Naive thymus-derived CD8-positive, alpha-beta T cell (primary cell): Measurements from ENCODE around the gene PTTG2. TPM values are rescaled to one million over a fixed set of nuclear protein-coding genes. Genes with fewer than 3 reads are reported as not detected.

Source experiments
- ATAC-seq, 2 donors: fragments of 150-1000 bp; cut with Tn5 transposase in 1 of 2; sonication (Bioruptor Pico), chemical (Tn5 transposase) in 1 of 2; 1 replicate in 1 of 2; 2 replicates in 1 of 2; pipeline ENCODE4 v1.10.0; 2021; ENCODE audit warnings: mild to moderate bottlenecking in 2 of 2, moderate library complexity in 2 of 2
- POLR2A ChIA-PET: fragments of 350-600 bp; sonication (Branson Sonifier 250); formaldehyde crosslinking; loops from one replicate; lab custom pipeline; 2021; ENCODE audit warnings: antibody characterized with exemption; lab: Charles Lee
- DNase-seq, 10 donors: peaks; one replicate each; pipeline versions ENCODE4 v3.0.0 to v3.0.0-alpha.2; 2020 to 2022
- H3K27ac Mint-ChIP-seq, 10 donors: one replicate each; pipeline ENCODE4 v1.8.0; 2020 to 2022; ENCODE audit warnings: mild to moderate bottlenecking in 10 of 10, mixed read lengths in 10 of 10, moderate library complexity in 4 of 10, inconsistent platforms in 1 of 10
- H3K27me3 Mint-ChIP-seq, 5 donors: one replicate each; pipeline ENCODE4 v1.8.0; 2021 to 2022; ENCODE audit warnings: mixed read lengths in 5 of 5
- H3K36me3 Mint-ChIP-seq, 3 donors: one replicate each; pipeline ENCODE4 v1.8.0; 2020 to 2022; ENCODE audit warnings: mixed read lengths in 3 of 3, mild to moderate bottlenecking in 2 of 3, inconsistent platforms in 1 of 3
- H3K4me1 Mint-ChIP-seq, 4 donors: one replicate each; pipeline ENCODE4 v1.8.0; 2021 to 2022; ENCODE audit warnings: mixed read lengths in 4 of 4
- H3K4me3 Mint-ChIP-seq, 10 donors: one replicate each; pipeline ENCODE4 v1.8.0; 2020 to 2022; ENCODE audit warnings: mild to moderate bottlenecking in 10 of 10, mixed read lengths in 10 of 10, moderate library complexity in 6 of 10, inconsistent platforms in 1 of 10
- H3K9me3 Mint-ChIP-seq, 9 donors: one replicate each; pipeline ENCODE4 v1.8.0; 2020 to 2022; ENCODE audit warnings: mixed read lengths in 9 of 9, mild to moderate bottlenecking in 3 of 9, inconsistent platforms in 1 of 9, moderate library complexity in 1 of 9
- polyA plus RNA-seq, 3 donors: library from polyadenylated mRNA; unstranded; fragments of 300-500 nt; fragmentation: Illumina TruSeq; gene quantifications; one replicate each; pipeline ENCODE4 v1.2.3, GENCODE V29; 2021
- total RNA-seq, 8 experiments: library from RNA in 2 of 8; stranded (reverse) in 2 of 8; gene quantifications; one replicate each; pipeline ENCODE4 v1.2.3 and lab custom pipeline; 2021 to 2026

The PTTG2 gene
- total and polyA plus RNA-seq, 5 experiments from 2014 or later = 1.6 to 1.7 TPM; not detected in 3

DNA sequence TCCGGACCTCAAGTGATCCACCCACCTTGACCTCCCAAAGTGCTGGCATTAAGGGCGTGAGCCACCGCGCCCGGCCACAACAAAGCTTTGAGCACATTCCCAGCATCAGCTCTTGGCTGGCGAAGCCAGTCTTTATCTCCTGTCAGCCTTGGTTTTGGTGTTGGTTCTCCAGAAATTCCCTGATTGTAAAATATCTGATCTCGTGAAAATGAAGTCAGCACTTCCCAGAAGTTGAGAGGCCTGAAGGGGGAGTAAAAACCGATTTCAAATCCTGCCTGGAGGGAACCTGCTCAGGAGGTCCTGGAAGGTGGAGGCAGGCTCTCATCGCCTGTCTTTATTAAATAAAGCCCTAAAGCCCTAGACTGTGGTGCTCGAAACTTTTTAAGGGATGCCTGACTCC is 33.6 kb downstream of the PTTG2 start:
- no peak for ATAC-seq
- H3K27ac Mint-ChIP-seq = peak overlapping the region in 1 of 10 donors; percentile 41
- POLR2A ChIA-PET = no interaction called here
- no peaks in the 10 kb centered on the region for H3K9me3 Mint-ChIP-seq
- no peaks in the 10 kb centered on the region for H3K27me3 Mint-ChIP-seq
- H3K36me3 Mint-ChIP-seq = peaks cover 0 to 6% (median 0%) of the 10 kb centered on the region in 3 donors
- H3K4me3 Mint-ChIP-seq = no peak overlapping the region
- no peak for DNase-seq
- peaks cover 29 to 81% (median 44%) of the 10 kb centered on the region in 4 donors for H3K4me1 Mint-ChIP-seq

DNA sequence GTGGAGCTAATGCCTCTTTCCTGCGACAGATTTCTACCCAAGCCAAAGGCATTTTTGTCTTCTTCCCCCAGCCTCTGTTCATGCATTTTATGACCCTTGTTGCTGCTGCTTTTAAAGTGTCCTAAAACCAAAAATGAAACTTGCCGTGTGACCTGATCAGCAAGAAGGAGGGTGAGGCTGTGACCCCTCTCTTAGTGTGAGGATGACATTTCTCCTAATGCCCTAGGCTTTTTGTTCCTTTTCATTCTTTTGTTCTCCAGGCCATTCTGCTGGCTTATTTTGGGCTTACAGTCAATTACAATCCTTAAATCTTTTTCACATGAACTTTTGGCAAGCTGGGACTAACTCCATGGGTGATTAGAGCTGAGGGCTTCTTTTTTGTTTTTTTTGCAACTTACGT is 34.4 kb downstream of the PTTG2 start:
- no peaks in the 10 kb centered on the region for H3K27me3 Mint-ChIP-seq
- no peak for DNase-seq
- POLR2A ChIA-PET = no interaction called here
- no peak overlapping the region for H3K4me3 Mint-ChIP-seq
- H3K36me3 Mint-ChIP-seq = peaks cover 0 to 6% (median 0%) of the 10 kb centered on the region in 3 donors
- peaks cover 25 to 81% (median 50%) of the 10 kb centered on the region in 4 donors for H3K4me1 Mint-ChIP-seq
- H3K27ac Mint-ChIP-seq = peak overlapping the region in 3 of 10 donors; percentile 23 to 74 (median 36)
- no peak for ATAC-seq
- no peaks in the 10 kb centered on the region for H3K9me3 Mint-ChIP-seq

DNA sequence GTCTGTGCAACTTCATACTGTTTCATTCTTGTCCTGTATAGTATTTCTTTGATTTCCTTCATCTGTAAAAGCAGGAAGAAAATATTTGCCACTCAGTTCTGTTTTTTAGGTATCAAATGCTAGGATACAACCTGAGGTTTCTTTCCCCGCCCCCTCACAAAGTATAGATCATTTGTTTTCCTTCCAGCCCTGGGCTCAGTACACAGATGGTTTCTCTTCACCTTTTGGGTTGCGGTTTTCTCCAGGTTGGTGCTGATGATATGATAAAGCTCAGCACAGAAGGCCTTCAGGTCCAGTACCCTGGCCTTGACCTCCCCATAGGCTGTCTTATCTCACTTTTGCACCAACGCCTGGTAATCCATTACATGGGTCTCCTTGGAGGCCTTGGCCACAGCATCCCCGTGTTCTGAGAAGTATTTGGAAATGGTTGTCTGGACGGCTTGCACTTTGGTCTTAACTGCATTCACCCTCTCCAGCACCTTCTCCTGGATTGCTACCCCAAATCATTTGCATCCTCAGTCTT is 35.2 kb downstream of the PTTG2 start:
- Mint-ChIP-seq H3K4me3 (no peak overlapping the region), H3K27me3 (no peaks in the 10 kb centered on the region), H3K27ac (peak overlapping the region in 3 of 10 donors; percentile 34 to 56 (median 55)), H3K36me3 (peaks cover 0 to 6% (median 0%) of the 10 kb centered on the region in 3 donors), H3K4me1 (peaks cover 25 to 80% (median 54%) of the 10 kb centered on the region in 4 donors), H3K9me3 (no peaks in the 10 kb centered on the region)
- no peak for ATAC-seq
- no peak for DNase-seq
- POLR2A ChIA-PET = no interaction called here

DNA sequence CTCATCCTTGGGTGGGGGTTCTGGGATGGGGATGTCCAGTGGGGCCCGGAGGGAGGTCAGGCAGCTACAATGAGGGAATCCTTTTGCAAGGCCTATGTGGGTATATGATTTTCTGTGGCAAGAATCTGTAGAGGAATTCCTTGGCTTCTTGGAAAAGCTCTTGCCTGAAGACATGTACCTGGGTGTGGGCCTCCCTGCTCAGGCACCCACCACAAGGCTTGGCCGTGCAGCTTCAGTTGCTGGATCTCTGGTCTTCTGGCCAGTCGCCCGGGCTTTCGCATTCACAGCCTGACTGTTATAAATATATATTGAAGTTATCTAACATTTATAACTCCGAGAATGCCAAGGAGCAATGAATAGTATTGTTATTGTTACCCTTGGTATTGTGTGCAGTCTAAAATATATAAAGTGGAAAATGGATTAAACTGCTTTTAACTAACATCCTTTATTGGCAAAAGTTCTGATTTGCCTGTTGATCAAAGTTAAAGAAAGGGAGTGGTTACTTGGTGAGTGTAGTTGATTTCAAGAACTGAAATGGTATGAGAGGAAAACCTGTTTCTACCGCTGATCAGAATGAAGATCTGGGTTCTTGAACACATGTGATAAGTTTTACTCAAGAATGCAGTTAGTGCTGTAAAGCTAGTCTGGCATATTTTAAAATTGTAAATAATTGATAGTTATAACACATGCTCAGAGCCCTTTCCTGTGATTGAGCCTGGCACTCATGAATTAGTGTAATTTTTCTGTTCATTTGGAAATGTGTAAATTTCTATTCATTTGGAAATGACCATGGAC is 36.0 kb downstream of the PTTG2 start:
- POLR2A ChIA-PET = no interaction called here
- Mint-ChIP-seq H3K9me3 (no peaks in the 10 kb centered on the region), H3K27ac (peak overlapping the region in 4 of 10 donors; percentile 50 to 80 (median 54)), H3K4me1 (peaks cover 24 to 74% (median 57%) of the 10 kb centered on the region in 4 donors), H3K4me3 (peak overlapping the region in 2 of 10 donors; percentile 5 to 13), H3K36me3 (peaks cover 0 to 9% (median 0%) of the 10 kb centered on the region in 3 donors), H3K27me3 (no peaks in the 10 kb centered on the region)
- DNase-seq (no peak), ATAC-seq (no peak)

DNA sequence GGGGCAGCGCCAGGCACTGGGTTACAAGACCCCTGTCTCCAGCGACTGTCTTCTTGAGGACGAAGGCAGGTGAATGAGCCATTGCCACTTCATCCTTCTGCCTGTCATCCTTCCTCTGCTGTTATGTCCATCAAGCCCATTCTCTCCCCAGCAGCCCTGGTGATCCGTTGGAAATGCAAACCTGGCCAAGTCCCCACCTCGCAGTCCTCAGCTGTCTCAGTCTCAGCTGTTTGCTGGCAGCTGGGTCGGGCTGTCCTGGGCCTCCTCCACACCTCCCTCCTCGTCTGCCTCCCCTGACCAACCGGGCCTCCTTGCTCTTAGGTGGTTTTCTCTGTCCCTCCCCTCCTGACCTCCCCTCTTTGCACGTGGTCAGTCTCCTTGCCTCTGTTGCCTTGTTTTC is 38.0 kb downstream of the PTTG2 start:
- H3K27me3 Mint-ChIP-seq = no peaks in the 10 kb centered on the region
- ATAC-seq = no peak
- peaks cover 21 to 77% (median 67%) of the 10 kb centered on the region in 4 donors for H3K4me1 Mint-ChIP-seq

DNA sequence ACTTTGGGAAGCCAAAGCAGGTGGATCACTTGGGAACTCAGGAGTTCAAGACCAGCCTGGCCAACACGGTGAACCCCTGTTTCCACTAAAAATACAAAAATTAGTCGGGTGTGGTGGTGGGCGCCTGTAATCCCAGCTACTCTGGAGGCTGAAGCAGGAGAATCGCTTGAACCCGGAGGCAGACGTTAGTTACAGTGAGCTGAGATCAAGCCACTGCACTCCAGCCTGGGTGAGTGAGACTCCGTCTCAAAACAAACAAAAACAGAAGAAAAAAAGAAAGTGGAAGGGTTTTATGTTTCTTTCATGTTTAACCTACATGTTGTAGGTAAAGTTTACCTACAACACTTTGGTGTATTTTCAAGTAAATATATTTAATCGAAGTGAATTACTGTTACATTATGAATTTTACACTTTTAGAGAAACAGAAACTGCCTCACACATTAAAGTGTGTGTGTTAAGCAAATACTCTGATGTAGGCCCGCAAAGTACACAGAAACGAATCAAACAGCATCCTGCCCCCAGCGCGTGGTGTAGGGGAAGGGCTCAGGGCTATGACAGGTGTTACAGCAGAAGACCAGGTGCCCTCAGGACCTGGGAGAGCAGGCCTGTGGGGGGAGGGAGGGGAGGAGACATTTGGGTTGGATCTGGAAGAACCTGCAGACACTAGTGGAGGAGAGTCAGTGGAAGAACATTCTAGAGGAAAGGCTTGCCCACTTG is 39.0 kb downstream of the PTTG2 start:
- Mint-ChIP-seq H3K27me3 (no peaks in the 10 kb centered on the region), H3K4me3 (peak overlapping the region; percentile 25 to 68 (median 52)), H3K4me1 (peaks cover 21 to 83% (median 72%) of the 10 kb centered on the region in 4 donors), H3K27ac (peak overlapping the region; percentile 31 to 93 (median 72)), H3K36me3 (peaks cover 0 to 4% (median 0%) of the 10 kb centered on the region in 3 donors), H3K9me3 (no peaks in the 10 kb centered on the region)
- POLR2A ChIA-PET = no interaction called here
- peak; percentile 72 to 93 for ATAC-seq
- peak in 6 of 10 donors; percentile 14 to 51 (median 39) for DNase-seq

More for the DNA sequence above, 38.0 kb downstream of the PTTG2 start:
- Mint-ChIP-seq H3K36me3 (peaks cover 0 to 4% (median 0%) of the 10 kb centered on the region in 3 donors), H3K4me3 (peak overlapping the region in 3 of 10 donors; percentile 45 to 68 (median 49)), H3K9me3 (no peaks in the 10 kb centered on the region), H3K27ac (peak overlapping the region in 9 of 10 donors; percentile 5 to 93 (median 63))
- no peak for DNase-seq
- POLR2A ChIA-PET = no interaction called here

DNA sequence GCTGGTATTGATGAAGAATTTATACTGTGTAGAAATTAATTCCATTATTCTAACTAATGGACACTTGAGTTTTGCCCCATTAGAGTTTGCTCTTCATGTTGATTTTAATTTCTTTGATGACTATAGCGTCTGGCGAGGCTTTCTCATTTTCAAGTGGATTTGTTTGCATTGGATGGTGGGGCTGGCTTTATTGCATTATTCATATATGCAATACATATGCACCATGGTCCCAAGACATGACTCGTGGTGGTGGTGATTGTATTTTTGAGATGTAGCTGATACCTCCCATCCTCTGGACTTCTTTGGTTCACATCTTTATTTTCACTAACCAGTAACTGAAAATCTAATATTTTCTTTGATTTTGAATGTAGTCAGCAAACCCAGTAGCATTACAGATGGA is 39.8 kb downstream of the PTTG2 start:
- POLR2A ChIA-PET = no interaction called here
- no peak for ATAC-seq
- H3K4me3 Mint-ChIP-seq = no peak overlapping the region
- H3K27me3 Mint-ChIP-seq = no peaks in the 10 kb centered on the region
- no peaks in the 10 kb centered on the region for H3K9me3 Mint-ChIP-seq
- no peak for DNase-seq
- peaks cover 0 to 4% (median 0%) of the 10 kb centered on the region in 3 donors for H3K36me3 Mint-ChIP-seq
- peaks cover 21 to 84% (median 72%) of the 10 kb centered on the region in 4 donors for H3K4me1 Mint-ChIP-seq
- peak overlapping the region in 1 of 10 donors; percentile 25 for H3K27ac Mint-ChIP-seq

DNA sequence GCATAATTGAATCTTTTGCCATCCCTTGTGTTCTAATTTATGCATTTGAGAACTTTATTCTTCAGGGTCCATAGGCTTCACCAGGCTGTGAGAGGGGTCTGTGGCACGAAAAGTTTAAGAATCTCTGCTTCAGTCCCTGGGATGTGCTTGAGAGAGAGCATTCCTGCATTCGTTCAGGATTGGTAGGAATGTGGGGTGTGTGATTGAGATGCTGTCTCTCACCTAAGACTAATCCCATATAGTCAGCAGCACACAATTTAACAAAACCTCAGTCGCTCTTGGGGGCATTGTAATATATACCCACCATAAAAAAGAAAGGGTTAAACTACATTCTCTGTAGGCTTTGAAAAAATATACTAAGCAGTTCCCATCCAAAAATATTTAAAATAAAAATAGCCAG is 41.7 kb downstream of the PTTG2 start:
- POLR2A ChIA-PET = no interaction called here
- ATAC-seq = no peak
- Mint-ChIP-seq H3K9me3 (no peaks in the 10 kb centered on the region), H3K4me1 (peaks cover 26 to 81% (median 68%) of the 10 kb centered on the region in 4 donors), H3K4me3 (no peak overlapping the region), H3K36me3 (peaks cover 0 to 4% (median 0%) of the 10 kb centered on the region in 3 donors), H3K27ac (no peak overlapping the region), H3K27me3 (no peaks in the 10 kb centered on the region)
- DNase-seq = no peak

DNA sequence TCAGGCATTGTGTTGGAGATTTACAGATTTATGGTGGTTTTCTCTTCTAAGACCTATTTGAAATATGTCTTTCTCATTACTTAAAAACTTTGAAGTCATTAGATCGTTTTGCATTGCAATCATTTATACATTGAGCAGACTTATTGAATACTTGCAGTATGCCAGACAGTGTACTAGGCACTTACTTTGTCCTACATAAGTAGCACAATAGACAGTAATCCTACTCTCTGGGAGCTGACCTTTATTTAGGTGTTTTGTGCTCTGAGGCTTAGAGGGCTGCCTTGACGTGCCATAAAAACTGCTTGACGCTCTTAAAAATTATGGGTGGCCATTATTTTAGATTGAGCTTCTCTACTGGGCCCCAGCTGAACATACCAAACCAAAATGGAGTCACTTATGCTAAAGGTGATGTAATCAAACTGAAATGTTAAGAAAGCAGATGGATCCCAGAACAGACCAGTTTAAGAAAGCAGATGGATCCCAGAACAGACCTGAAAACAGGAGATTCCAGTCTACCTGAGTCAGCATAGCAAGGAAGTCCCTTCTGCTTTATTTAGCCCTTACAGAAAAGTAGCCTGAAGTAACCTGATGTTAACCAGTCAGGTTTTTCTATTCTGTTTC is 42.4 kb downstream of the PTTG2 start:
- H3K9me3 Mint-ChIP-seq = no peaks in the 10 kb centered on the region
- DNase-seq (no peak), ATAC-seq (no peak)
- H3K27me3 Mint-ChIP-seq = no peaks in the 10 kb centered on the region
- H3K36me3 Mint-ChIP-seq = peaks cover 0 to 4% (median 0%) of the 10 kb centered on the region in 3 donors
- peak overlapping the region in 3 of 10 donors; percentile 7 to 63 (median 44) for H3K27ac Mint-ChIP-seq
- no peak overlapping the region for H3K4me3 Mint-ChIP-seq
- POLR2A ChIA-PET = no interaction called here
- peaks cover 27 to 79% (median 68%) of the 10 kb centered on the region in 4 donors for H3K4me1 Mint-ChIP-seq

DNA sequence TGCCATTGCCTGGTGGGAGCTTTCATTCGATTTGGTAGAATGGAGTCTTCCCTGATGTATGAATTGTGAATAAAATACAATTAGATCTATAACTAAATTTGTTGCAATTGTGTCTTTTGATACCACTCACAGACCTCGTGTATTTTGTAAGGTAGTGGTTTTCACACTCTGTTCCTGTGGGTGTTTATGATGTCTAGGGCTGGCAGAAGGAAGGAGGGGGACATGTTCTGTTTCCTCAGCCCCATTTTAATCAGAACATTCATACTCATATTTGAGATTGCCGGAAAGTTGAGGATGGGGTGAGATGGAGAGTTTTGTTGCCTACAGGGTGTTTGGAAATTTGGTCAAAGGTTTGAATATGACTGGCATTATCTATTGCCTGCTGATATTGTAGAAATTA is 42.9 kb downstream of the PTTG2 start:
- ATAC-seq (peak in 1 of 2 donors; percentile 61), DNase-seq (peak in 3 of 10 donors; percentile 15 to 44 (median 16))
- H3K27ac Mint-ChIP-seq = peak overlapping the region in 9 of 10 donors; percentile 7 to 76 (median 23)
- peak overlapping the region in 8 of 10 donors; percentile 0 to 42 (median 8) for H3K4me3 Mint-ChIP-seq
- H3K36me3 Mint-ChIP-seq = peaks cover 0 to 4% (median 0%) of the 10 kb centered on the region in 3 donors
- no peaks in the 10 kb centered on the region for H3K9me3 Mint-ChIP-seq
- POLR2A ChIA-PET = no interaction called here
- H3K27me3 Mint-ChIP-seq = no peaks in the 10 kb centered on the region
- H3K4me1 Mint-ChIP-seq = peaks cover 27 to 79% (median 66%) of the 10 kb centered on the region in 4 donors

DNA sequence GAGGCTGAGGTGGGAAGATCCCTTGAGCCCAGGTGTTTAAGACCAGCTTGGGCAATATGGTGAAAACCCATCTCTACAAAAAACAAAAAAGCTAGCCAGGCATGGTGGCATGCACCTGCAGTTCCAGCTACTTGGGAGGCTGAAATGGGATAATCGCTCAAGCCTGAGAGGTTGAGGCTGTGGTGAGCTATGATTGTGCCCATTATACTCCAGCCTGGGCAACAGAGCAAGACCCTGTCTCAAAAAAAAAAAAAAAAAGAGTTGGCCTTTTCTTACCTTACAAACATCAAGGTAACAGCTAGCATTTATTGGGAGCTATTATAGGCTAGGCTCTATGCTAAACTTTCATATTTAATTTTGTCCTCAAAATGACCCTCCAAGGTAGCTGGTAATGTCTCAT is 43.4 kb downstream of the PTTG2 start:
- POLR2A ChIA-PET = interaction anchor here (0.8 kb wide), 1 partner anchor 1524 kb away, joined by 5 read pairs; the partner anchor contains the start of gene UGDH
- Mint-ChIP-seq H3K4me1 (peaks cover 26 to 78% (median 66%) of the 10 kb centered on the region in 4 donors), H3K4me3 (peak overlapping the region in 1 of 10 donors; percentile 23), H3K27ac (peak overlapping the region in 4 of 10 donors; percentile 7 to 76 (median 42)), H3K36me3 (peaks cover 0 to 4% (median 0%) of the 10 kb centered on the region in 3 donors), H3K9me3 (no peaks in the 10 kb centered on the region), H3K27me3 (no peaks in the 10 kb centered on the region)
- ATAC-seq (no peak), DNase-seq (no peak)

DNA sequence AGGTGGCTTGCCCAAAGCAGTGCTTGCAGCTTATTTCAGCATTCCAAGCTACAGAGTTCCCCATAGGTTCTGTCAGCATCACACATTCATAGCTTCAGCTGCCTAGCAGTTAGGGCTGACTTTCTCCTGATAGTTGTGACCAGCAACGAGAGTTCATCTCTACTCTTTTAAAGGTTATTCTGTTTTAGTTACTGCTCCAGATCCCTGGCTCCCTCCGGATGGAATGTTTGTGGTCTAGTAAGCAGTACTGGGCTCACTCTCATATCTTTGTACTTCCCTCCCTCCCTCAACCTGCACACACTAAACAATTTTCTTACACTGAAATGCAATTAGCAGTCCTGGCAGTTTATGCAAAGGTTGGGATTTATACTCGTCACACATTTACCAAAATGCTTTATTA is 43.9 kb downstream of the PTTG2 start:
- ATAC-seq (no peak), DNase-seq (no peak)
- peak overlapping the region in 1 of 10 donors; percentile 23 for H3K4me3 Mint-ChIP-seq
- H3K9me3 Mint-ChIP-seq = no peaks in the 10 kb centered on the region
- peak overlapping the region in 4 of 10 donors; percentile 3 to 58 (median 48) for H3K27ac Mint-ChIP-seq
- no peaks in the 10 kb centered on the region for H3K27me3 Mint-ChIP-seq
- H3K36me3 Mint-ChIP-seq = peaks cover 0 to 4% (median 0%) of the 10 kb centered on the region in 3 donors
- POLR2A ChIA-PET = interaction anchor here (0.8 kb wide), 1 partner anchor 1523 kb away, joined by 5 read pairs; the partner anchor contains the start of gene UGDH
- H3K4me1 Mint-ChIP-seq = peaks cover 26 to 75% (median 66%) of the 10 kb centered on the region in 4 donors
